Left kidney (tissue), 2 donors: ENCODE measurements around the gene AIG1. TPM values are rescaled to one million over a fixed set of nuclear protein-coding genes. Genes with fewer than 3 reads are reported as not detected.
"Not testable (repeated sequence)": the region's sequence is repeated elsewhere in the genome, so short reads cannot be mapped to it uniquely, and the experiment has no call there.

Experiments
- DNase-seq: peaks from one replicate; pipeline ENCODE4 v3.0.0-alpha.2; 2013
- polyA plus RNA-seq: library from polyadenylated mRNA; unstranded; fragments of 120-200 nt; gene quantifications from one replicate; pipeline ENCODE4 v1.2.1, GENCODE V29; 2013; ENCODE audit not compliant: insufficient read length

The AIG1 gene
- polyA plus RNA-seq, 1 donor = 118 TPM

DNA sequence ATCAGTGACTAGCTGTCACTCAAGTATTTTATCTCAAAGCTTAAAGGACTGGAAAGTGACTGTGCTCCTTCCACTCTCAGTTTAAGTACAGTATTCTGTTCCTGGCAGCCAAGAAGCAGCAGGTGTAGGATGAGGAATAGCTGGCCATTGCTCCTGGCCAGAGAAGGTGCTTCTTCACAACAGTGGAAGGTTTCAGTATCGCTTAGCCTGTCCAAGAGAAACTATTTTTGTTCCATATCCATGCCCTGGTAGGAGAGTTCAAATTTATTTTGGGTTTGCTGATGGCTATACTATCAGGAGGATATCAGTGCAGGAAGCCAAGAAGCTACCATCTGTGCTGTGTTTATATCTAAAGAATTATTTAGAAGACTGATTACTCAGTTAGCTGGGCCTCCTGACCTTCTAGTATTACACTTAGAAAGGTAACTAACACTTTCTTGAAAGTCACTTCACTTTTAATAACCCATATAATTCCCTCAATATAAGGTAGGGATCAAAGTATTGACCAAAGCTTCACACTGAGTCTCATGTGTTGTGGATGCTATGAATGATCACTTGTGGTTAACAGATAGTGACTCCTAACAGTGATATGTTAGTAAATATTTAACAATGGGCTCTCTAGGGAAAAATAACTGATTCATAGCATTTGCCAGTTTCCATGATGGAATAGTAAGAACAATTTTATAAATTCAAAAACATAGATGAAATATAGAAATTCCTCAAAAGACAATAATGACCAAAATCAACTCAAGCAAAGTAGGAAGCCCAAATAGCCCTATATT is 99.9 kb downstream of the AIG1 start:
- DNase-seq = no peak

DNA sequence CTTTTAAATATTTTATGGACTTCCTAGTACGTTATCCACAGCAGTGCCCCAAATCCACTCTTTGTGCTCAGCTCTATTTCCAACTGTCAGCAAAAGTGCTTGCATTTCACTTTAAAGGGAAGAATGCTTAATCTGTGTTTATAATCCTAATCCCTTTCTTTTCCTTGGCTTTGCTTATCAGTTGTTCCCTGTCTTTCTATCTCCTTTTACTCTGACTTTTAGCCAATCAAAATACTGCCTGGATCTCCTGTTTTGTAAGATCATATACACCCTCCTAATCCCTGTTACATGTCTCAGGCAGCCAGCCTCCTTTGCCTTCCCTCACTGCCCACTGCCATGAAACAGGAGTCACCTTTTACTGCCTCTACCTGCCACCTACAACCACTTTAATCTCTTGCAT is 102.9 kb downstream of the AIG1 start:
- DNase-seq = no peak

DNA sequence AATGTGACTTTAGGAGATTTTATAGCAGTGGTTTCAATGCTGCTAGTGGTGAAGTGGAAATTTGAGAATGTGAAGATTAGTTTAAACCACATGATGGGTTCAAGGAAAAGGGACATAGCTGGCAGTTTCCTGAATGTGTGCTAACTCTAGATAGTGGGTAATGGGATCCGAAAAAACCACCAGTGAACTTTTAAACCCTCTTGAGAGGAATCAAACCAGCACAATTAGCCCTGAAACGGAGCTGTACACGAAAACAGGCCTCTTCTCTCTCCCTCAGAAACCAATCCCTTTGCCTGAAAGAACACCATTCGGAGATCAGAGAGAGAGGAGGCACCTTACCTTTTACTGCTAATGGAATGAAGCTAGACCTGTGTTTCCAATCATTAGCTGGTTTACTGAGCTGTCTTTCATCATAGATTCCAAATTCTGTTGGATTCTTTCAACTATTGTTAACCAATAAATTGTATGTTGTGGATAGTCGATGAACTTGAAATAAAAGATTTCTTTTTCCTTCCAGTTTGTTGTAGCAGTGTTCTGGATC is 103.9 kb downstream of the AIG1 start:
- DNase-seq = no peak

DNA sequence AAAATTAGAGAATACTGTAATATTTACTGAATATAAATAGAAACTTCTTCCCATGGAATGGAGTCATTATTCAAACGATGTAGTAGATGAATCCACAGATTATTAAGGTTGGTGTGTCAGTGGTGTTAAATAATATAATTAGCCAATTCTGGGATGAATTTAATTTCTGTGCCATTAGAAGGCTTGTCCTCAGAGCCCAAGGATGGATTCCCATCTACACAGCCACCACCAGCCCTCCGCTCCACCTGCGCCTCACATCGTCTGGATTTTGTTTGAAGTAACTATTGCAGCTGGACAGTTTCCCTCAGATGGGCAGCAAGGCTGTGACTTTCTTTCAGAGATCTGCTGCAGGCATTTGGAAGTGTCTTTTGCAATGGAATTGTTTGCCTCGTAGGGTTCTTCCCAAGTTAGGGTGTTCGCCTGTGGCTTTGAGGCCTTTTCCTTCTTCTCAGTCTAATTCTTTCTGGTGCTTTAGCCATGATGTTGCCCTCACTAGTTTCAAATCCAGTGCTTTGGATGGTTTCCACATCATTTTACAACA is 104.7 kb downstream of the AIG1 start:
- no peak for DNase-seq

DNA sequence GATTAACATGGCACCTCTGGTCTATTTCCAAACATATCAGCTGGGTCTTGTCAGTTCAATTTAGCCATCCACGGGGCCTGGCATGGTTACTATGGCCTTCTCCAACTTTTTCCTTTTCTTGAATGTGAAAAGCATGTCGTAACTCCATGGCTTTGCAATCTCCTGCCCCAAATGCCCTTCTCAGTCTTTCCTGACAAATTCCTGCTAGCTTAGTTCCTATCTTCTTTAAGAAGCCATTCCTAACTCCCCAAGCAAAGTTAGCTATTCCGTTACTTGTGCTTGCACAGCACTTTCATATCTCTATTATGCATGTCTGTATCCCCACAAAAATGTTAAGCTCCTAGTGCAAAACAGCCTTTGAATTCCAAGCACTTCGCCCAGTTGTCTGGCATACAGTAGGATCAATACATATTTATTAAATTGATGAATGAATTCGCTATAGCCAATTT is 105.6 kb downstream of the AIG1 start:
- DNase-seq = no peak

DNA sequence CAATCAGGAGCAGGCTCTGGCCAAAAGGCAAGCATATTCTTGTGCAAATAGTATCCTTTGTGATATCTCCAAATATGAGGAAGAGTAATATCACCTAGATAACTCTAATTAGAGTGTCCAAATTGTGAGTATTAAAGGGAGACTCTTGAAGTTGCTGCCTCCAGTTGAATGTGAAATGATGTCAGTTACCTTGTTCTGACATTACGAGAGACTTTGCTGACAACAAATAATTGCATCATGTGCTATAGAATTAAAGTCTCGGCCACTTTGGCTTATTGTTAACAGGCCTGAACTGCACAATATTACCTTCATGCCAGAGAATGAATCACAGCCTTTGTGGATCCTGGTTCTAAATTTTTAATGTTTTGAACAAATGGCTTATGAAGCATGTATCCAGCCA is 106.5 kb downstream of the AIG1 start:
- DNase-seq = no peak

DNA sequence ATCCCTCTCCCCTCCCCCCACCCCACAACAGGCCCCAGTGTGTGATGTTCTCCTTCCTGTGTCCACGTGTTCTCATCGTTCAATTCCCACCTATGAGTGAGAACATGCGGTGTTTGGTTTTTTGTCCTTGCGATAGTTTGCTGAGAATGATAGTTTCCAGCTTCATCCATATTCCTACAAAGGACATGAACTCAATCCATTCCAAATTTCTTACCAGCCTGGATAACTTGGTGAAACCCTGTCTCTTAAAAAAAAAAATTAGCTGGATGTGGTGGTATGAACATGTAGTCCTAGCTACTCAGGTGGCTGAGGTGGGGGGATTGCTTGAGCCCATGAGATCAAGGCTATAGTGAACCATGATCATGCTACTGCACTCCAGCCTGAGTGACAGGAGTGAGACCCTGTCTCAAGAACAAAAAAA is 107.7 kb downstream of the AIG1 start:
- not testable (repeated sequence) for DNase-seq

DNA sequence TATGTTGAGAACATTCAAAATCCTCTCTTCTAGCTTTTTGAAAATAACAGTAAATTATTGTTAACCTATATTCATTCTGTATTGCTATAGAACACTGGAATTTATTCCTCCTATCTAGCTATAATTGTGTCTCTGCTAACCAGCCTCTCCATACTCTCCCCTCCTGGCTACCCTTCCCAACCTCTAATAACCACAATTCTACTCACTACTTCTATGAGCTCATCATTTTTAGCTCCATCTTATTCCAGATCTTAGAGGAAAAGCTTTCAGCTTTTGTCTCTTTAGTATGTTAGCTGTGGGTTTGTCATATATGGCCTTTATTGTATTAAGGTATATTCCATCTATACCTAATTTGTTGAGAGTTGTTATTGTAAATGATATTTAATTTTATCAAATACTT is 108.8 kb downstream of the AIG1 start:
- no peak for DNase-seq

DNA sequence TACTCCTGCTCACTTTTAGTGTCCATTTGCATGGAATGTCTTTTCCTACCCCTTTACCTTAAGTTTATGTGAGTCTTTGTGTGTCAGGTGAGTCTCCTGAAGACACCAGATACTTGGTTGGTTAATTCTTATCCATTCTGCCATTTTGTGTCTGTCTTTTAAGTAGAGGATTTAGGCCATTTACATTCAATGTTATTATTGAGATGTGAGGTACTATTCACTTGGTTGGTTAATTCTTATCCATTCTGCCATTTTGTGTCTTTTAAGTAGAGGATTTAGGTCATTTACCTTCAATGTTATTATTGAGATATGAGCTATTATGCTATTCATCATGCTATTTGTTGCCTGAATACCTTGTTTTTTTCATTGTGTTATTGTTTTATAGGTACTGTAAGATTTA is 113.8 kb downstream of the AIG1 start:
- DNase-seq = no peak

DNA sequence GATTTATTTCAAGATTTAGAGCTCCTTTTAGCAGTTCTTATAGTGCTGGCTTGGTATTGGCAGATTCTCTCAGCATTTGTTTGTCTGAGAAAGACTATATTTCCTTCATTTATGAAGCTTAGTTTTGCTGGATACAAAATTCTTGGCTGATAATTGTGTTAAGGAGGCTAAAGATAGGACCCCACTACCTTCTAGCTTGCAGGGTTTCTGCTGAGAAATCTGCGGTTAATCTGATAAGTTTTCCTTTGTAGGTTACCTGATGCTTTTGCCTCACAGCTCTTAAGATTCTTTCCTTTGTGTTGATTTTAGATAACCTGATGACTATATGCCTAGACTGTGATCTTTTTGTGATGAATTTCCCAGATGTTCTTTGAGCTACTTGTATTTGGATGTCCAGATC is 114.3 kb downstream of the AIG1 start:
- DNase-seq = no peak

DNA sequence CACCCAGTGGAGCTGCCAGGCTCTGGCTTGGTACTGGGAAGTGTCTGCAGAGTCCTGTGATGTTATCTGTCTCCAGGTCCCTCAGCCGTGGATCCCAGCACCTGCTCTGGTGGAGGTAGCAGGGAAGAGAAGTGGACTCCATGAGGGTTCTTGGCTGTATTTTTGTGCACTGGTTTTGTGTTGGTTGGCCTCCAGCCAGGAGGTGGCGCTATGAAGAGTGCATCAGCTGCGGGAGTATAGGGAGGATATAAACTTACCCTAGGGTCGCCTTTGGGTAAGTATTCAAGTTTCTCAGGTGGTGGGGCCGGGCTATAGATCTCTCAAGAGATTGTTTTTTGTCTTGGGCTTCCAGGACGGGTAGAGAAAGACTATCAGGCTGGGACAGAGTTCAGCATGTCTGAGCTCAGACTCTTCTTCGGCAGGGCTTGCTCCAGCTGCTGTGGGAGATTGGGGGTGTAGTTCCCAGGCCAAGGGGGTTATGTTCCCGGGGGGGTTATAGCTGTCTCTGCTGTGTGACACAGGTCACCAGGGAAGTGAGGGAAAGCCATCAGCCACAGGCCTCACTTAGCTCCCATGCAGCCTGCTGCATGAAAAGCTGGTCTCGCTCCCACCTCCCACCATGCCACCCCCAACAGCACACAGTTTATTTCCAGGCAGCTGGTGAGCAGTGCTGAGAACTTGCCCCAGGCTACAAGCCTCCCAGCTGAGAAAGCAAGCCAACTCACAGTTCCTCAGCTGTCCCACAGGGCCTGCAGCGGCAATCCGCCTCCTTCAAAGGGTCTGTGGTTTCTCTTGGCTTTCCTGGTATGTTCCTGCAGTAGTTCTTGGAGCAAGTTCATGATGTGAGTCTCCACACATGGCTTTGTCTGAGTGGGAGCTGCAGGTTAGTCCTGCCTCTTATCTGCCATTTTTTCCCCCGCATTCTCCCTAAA is 115.7 kb downstream of the AIG1 start:
- no peak for DNase-seq

DNA sequence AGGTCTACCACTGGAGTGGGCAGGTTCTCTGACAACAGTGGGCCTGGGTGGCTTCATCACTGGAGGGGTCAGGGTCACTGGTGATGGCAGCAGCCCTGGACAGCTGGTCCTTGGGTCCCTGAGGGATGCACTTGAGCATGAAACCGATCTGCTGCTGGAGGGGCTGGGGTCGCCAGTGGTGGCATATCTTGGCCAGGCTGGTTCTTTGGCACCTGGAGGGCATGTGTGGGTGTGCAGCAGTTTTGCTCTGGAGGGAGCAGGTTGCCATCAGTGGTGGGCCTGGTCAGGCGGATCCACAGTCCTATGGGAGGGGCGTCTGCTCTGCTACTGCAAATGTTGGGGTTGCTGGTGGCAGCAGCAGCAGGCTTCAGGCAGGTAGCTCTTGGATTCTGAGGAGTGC is 117.0 kb downstream of the AIG1 start:
- no peak for DNase-seq

DNA sequence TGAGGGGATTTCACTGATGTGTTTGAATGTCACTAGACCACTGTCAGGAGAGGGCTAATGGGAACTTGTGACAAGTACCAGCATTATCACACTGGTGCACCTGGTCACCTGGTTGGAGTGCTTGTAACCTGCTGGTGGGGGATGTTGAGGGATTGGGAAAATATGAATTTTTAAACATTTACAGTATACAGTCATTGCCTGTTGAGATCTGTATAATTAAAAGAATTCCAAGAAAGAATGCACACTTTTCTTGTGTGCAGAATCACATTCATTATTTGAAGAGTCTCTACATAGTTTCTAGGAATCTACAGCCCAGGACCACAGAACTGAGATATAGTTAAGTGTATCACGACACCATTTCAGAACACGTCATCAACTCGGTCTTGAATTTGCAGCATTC is 118.4 kb downstream of the AIG1 start:
- no peak for DNase-seq

DNA sequence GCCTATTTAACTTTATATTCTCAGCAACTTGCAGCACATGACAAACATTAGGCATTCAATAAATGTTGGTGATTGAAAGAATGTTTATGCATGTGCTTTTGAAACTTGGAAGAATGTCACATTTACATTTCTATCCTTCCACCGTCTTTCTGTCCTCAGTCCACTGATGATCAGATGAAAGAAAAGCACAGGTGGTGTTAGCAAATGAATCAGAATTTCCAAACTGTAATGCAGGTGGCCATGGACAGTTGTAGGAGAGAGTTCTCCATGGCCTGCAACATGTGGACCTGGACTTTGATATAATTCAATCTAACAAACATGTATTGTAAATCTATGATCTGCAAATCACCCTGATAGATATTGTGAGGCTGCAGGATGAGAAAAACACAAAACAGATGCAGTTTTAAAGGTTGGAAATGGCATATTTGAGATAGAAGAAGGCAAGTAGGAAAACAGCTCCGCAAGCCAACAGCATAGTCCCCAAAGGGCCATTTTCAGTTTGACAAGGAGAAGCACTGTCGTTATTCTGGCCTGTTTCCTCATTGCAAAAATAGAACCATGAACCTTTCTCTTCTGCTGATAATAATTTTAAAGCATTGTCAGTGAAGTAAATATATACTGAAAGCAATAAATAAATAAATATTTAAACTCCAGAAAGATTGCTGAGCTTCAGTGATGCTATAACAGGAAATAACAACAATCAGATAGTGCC is 119.4 kb downstream of the AIG1 start:
- no peak for DNase-seq

DNA sequence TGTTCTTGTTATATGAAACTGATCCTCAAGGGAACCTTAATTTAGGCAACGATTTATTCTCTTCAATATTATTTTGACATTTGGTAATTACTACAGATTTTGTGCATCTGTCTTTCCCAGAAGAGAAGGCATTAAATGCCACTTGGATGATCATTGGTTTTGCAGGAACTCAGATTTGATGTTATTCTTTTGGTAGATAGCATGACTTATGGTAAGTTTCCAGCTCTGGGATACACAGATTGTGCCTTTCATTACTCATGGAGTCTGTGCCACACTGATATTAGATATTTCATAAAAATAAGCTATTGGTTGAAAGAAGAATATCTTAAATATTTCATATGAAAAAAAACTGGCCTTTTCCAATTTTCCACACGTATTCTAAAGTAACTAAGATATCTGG is 120.1 kb downstream of the AIG1 start:
- no peak for DNase-seq

DNA sequence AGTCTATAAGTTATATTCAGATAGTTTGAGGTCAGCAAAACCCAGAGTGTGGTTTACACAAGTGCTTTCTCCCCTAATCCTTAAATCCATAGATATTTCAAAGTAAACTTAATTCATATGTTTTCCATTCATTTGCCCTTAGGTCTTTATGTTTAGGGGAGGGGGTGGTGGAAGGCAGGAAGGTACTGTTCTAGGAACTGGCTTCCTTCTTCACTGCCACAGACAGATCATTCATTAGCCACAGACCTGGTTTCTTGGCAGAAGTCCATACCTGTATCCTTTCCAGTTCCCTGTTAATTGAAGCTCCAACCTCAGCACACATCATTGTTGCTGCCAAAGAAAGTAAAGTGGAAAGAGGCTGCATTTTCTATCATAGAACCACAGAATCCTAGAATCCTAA is 123.0 kb downstream of the AIG1 start:
- no peak for DNase-seq

DNA sequence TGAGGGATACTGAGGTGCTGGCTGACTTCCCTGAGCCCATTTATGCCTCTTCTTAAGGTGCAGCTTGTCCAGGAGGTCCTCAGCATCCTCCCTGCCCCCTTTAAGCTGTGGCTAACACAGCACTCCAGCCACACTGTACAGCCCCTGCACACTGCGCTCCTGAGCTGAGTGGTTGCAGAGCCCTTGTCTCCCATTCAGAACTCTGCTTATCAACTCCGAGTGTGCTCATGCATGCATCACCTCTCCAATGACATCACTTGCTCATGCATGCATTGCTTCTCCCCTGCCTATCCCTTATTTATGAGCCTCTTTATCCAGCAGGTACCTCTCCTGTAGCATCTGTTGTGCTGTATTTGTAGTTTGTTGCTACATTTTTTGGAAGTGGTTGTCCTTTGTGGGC is 124.6 kb downstream of the AIG1 start:
- no peak for DNase-seq

DNA sequence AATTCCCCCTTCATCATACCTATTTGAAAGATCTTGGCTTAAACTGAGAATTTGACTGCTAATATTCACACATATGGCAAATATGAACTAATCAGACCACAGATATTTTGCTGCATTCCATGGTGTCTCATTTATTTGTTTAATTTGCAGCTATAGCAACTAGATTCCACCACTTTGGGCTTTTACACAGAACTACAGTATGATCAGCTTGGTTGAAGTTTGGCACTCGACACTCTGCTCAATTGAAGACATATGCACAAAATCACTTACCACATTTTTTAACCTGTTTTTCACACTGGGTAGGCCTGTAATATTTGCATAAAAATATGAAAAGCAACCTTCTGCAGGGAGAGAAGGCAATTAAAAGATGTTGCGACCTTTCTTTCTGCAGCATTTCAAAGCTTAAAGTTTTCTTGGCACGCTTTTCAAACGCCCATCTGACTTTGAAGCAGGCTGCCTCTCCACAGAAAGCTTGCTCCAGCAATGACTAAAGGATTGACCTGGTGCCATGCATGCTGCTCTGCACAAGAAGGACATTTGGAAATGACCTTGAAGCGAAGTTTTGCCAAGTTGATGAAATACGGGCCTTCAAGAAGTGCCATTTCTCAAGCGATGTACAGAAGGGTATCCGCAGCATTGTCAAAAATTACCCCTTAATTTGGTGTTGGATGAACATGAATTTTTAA is 126.7 kb downstream of the AIG1 start:
- DNase-seq = no peak

DNA sequence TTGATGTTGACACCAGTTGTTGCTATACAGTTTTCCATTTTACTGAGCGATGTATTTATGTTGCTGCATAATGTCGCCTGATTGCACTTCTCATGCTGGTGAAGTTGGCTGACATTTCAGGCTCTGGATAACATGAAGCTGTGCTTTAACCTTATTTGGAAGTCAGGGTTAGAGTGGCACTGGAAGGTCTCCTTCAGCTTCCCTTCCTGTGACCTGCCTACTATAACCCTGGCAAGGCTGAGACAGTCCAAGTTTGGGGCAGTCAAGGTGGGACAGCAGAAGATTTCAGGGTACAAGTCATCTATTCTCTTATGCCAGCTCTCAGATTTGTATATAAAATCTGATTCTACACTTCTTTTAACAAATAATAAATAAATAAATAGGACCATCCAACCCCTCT is 127.6 kb downstream of the AIG1 start:
- no peak for DNase-seq

DNA sequence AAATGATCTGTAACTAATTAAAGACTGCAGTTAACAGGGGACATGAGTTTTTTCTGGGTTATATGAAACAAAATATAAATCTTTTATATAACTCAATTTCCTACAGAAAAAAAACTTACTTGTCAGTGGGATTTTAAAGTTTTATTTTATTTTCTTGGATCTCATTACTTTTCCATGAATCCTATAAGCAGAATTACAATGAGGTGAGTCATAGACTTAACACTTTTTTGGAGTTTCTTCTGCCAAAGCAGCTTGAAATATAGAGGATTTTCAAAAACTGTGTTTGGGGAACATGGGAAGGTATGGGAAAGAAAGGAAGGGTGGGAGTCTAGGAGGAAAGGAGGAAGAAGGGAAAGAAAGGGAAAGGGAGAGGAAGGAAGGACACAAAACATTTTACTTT is 130.7 kb downstream of the AIG1 start:
- no peak for DNase-seq

DNA sequence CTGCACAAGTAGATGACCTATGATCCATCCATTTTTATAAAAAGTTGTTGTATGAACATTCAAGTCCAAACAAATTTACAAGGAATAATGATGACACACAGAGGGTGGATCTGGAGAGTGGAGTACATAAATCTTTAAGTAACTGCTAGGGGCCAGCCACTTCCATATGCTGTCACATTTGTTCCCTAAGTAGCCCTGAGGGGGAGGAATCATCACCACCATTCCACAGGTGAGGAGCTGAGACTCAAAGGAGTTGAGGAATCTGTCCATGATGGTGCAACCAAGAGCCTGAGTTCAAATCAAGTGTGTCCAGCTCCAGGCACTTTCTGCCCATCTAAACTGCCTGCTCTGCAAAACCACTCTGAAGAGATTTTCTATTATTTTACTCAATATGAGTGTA is 132.1 kb downstream of the AIG1 start:
- no peak for DNase-seq
